Stimulated activated CD8-positive, alpha-beta memory T cell treated with anti-CD3 and anti-CD28 coated beads, Interleukin-15, amount 100 ng/mL, for 24 hours (primary cell): ENCODE results near the gene TTC6.

Experiments used
- DNase-seq: peaks from one replicate; pipeline ENCODE4 v3.0.0-alpha.2; 2020; ENCODE audit warnings: low read depth

The TTC6 gene

GRCh38 chr14:37625597-37626595 lies 30.5 kb downstream of the TTC6 start:
- DNase-seq = no peak

- DNase-seq = no peak
Observed at GRCh38 chr14:37637341-37637740, 41.9 kb downstream of the TTC6 start.

GRCh38 chr14:37638599-37638998 lies 43.2 kb downstream of the TTC6 start:
- no peak for DNase-seq

GRCh38 chr14:37641117-37641516 lies 45.7 kb downstream of the TTC6 start:
- no peak for DNase-seq

GRCh38 chr14:37642125-37642524 lies 46.7 kb downstream of the TTC6 start:
- no peak for DNase-seq

- no peak for DNase-seq
Observed at GRCh38 chr14:37643701-37644100, 48.3 kb downstream of the TTC6 start.
